DMS153 (cell line): ENCODE data around the gene KCNE1.
"Not testable (repeated sequence)": the region's sequence is repeated elsewhere in the genome, so short reads cannot be mapped to it uniquely, and the experiment has no call there.

Experiments
- DNase-seq: peaks from one replicate; lab custom pipeline; 2025; lab: John Stamatoyannopoulos, UW

The KCNE1 gene

DNA sequence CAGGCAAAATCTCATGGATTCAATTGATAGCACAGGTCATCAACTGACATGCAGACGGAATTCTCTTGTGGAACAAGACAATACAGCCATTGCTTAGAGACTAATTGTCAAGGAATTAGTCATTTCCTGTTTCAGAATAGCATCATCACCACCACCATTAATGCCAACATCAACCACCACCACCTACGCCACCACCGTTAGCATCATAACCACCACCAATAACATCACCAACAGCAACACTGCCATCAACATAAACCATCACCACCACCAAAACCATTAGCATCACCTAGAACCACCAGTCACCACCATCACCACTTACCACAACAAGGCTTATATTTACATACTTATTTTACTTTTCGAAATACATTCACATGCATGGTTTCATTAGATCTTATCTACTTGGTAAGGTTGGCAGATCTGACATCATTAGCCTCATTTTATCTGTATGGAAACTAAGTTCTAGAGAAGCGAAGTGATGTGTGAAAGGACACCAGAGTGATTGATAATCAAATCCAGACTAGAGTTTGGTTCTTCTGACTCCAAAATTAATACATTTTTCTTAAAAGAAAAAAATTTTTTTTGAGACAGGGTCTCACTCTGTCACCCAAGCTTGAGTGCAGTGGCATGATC is 94.4 kb downstream of the KCNE1 start:
- DNase-seq: not testable (repeated sequence)

DNA sequence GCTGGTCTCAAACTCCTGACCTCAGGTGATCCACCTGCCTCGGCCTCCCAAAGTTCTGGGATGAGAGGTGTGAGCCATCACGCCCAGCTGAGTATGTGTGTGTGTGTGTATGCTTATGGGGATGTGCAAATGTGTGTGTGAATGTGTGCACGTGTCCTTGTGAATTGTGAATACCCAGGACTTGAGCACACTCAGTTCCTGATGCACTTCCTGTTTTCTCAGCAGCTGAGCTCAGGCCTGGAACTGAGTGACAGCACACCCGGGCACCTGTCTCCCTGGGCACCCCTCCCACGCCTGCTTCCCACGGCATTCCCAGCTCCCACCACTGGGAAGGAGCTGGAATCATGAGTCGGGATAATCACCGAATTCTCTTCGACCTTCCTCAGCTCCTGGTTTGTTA is 104.7 kb downstream of the KCNE1 start:
- not testable (repeated sequence) for DNase-seq

DNA sequence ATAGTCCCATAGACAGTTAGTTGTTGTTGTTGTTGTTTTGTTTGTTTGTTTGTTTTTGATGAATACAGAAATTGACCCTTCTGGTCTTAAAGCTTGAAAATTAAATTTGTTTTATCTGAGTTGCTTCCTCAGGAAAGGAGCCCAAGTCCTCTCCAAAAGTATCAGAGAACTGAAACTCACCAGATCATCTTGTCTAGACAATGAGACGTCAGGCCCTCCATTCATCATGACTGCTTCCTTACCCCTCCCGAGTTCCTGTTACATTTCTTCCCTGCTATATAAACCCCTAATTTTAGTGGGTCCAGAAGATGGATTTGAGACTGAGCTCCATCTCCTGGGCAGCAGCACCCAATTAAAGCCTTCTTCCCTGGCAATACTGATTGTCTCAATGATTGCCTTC is 105.3 kb downstream of the KCNE1 start:
- not testable (repeated sequence) for DNase-seq

DNA sequence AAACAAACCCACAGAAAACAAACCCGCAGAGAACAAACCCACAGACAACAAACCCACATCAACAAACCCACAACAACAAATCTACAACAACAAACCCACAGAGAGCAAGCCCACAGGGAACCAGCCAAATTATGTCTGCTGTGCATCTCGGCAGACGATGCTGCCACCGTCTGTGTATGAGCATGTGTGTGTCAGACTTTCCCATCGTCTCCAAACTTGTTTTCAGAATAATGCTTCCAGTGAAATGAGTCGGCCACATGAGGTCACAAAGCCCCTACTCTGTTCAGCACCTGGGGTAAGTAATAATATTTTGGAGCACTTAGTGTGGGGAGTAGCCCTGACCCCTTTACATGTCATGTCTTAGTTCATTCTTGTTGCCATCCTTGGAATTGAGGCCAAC is 105.9 kb downstream of the KCNE1 start:
- not testable (repeated sequence) for DNase-seq

DNA sequence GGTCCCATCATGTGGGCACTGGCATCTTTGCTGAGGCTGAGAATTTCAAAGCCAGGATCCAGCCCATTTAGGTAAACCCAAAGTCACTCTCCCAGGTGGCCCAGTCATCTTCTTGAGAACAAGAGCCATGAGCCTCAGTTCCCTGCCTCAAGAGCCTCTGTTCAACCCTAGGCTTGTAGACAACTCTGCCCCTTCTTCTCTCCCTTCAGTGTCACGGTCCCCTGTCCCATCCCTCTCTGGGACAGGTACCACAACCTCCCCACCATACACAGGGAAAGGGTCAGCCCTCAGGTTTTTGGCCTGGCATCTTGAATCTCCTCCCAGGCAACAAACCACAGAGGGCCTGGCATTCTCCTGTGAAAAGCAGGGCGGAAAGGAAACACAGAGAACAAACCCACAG is 106.3 kb downstream of the KCNE1 start:
- not testable (repeated sequence) for DNase-seq

- not testable (repeated sequence) for DNase-seq
Measured at GRCh38 chr21:34404742-34405141, 107.3 kb downstream of the KCNE1 start.

- not testable (repeated sequence) for DNase-seq
Measured at GRCh38 chr21:34400522-34400921, 111.5 kb downstream of the KCNE1 start.
